Motor neuron (in vitro differentiated cells): ENCODE measurements around the gene ANKMY1. TPM values are rescaled to one million over a fixed set of nuclear protein-coding genes. Genes with fewer than 3 reads are reported as not detected.

ENCODE experiments used
- ATAC-seq, 8 experiments: fragments of 200-7000 bp; cut with Tn5 transposase; replicated peaks in 6 of 8; 2 replicates each; pipeline ENCODE4 v1.8.0; 2021; ENCODE audit warnings: mild to moderate bottlenecking in 8 of 8, moderate library complexity in 8 of 8
- H3K27ac ChIP-seq, 2 donors: fragments of 250-450 bp; sonication (Bioruptor Pico); 2 replicates each; pipeline ENCODE4 v1.9.0; 2021; ENCODE audit warnings: antibody characterized with exemption in 2 of 2, mild to moderate bottlenecking in 2 of 2, moderate library complexity in 1 of 2
- H3K4me1 ChIP-seq, 2 donors: fragments of 250-450 bp; sonication (Bioruptor Pico); replicated peaks in 1 of 2; 2 replicates each; pipeline ENCODE4 v1.6.1; 2021; ENCODE audit warnings: antibody characterized with exemption in 2 of 2, mild to moderate bottlenecking in 2 of 2, moderate library complexity in 1 of 2
- H3K4me3 ChIP-seq, 5 donors: fragments of 250-450 bp; sonication (Bioruptor Pico); 2 replicates each; pipeline ENCODE4 v1.9.0; 2021; ENCODE audit warnings: antibody characterized with exemption in 5 of 5, mild to moderate bottlenecking in 5 of 5, moderate library complexity in 4 of 5
- WGBS, 10 experiments: fragments of 450-650 bp; shearing (Covaris generic); methylation state at CpG; one replicate each; pipeline ENCODE4 v1.0.0; 2022; 5-methylcytosine and 5-hydroxymethylcytosine counted together
- in situ Hi-C, 9 experiments: fragments of 400-800 bp; cut with MboI; loops; one replicate each; pipeline ENCODE4 v1.15.0; 2021; ENCODE audit warnings: low sequenced_read_pairs in 9 of 9, low pct_unique_long_range_greater_than_20kb in 2 of 9; ENCODE audit not compliant: unreplicated experiment in 9 of 9
- total RNA-seq, 8 experiments: library from RNA; unstranded; fragments of 300-600 nt; gene quantifications; 2 replicates each; pipeline versions ENCODE4 v1.2.3 to v1.2.4, GENCODE V29; 2022

ANKMY1 gene
- total RNA-seq, 8 experiments from 2014 or later: 4.9 to 27.3 (median 9.5) TPM

DNA sequence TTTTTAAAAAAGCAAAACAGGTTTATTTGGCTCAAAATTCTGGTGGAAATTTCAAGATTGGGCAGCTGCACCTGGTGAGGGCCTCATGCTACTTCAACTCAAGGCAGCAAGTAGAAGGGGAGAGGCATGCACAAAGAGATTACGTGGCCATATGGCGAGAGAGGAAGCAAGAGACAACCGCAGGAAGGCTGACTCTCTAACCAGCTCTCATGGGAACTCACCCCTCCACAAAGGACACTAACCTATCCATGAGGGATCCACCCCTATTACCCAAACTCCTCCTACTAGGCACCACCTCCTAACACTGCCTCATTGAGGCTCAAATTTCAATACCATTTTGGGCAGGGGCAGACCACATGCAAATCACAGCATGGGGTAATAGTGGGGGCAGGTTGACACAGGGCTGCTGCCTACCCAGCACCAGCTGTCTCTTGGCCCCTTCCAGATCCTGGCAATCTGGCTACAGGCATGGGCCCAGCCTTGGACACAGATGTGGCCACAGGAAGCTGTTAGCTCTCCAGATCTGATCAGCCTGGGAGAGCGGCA is 26.8 kb upstream of the ANKMY1 start:
- peak in 3 of 8 experiments; percentile 1 to 38 (median 7) for ATAC-seq
- no peak overlapping the region for H3K27ac ChIP-seq
- 65 to 90% (median 83%) methylated on average over 2 to 3 of the region's 4 CpGs; no CpG with 5 or more reads in 5 of the 10 experiments for WGBS, 10 experiments
- in situ Hi-C loops: no loop called here
- peaks cover 17 to 18% of the 10 kb centered on the region in 2 donors for H3K4me1 ChIP-seq
- H3K4me3 ChIP-seq: peak overlapping the region in 3 of 5 donors; percentile 96 to 99 (median 96)

GRCh38 chr2:240583774-240584173 is 26.0 kb upstream of the ANKMY1 start:
- ATAC-seq: no peak
- peaks cover 17 to 18% of the 10 kb centered on the region in 2 donors for H3K4me1 ChIP-seq
- WGBS, 10 experiments: 94 to 100% (median 100%) methylated on average over 1 to 3 of the region's 4 CpGs; no CpG with 5 or more reads in 3 of the 10 experiments
- no peak overlapping the region for H3K27ac ChIP-seq
- H3K4me3 ChIP-seq: no peak overlapping the region
- in situ Hi-C loops: no loop called here

GRCh38 chr2:240582781-240583180 is 25.0 kb upstream of the ANKMY1 start:
- H3K27ac ChIP-seq: no peak overlapping the region
- peaks cover 10 to 11% of the 10 kb centered on the region in 2 donors for H3K4me1 ChIP-seq
- 71 to 100% (median 80%) methylated on average over 1 to 2 of the region's 3 CpGs; no CpG with 5 or more reads in 5 of the 10 experiments for WGBS, 10 experiments
- no peak for ATAC-seq
- in situ Hi-C loops: no loop called here
- no peak overlapping the region for H3K4me3 ChIP-seq

DNA sequence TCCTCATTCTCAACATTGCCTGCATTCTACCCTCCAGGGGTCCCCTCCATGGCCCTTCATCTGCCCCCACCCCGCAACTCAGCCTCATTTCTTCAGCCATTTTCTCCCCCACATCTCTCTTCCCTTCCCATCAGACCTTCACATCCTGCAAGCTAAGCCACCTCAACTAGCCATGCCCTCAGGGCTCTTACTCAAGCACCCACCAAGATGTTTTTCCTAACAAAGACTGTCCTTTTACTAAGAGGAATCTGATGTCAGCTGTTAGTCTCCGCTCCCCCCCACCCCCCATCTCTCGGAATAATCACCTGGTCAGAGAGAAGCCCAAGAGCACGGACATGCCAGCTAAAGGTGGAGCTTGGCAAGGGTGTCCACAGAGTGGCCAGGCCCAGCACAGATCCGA is 24.0 kb upstream of the ANKMY1 start:
- no peak overlapping the region for H3K27ac ChIP-seq
- WGBS, 10 experiments: 60 to 100% (median 83%) methylated on average over 1 to 3 of the region's 5 CpGs; no CpG with 5 or more reads in 6 of the 10 experiments
- in situ Hi-C loops: no loop called here
- H3K4me1 ChIP-seq: peaks cover 7 to 10% of the 10 kb centered on the region in 2 donors
- H3K4me3 ChIP-seq: no peak overlapping the region
- ATAC-seq: no peak

- no peak overlapping the region for H3K27ac ChIP-seq
- H3K4me3 ChIP-seq: no peak overlapping the region
- 0 to 80% (median 69%) methylated on average over 2 to 19 of the region's 27 CpGs; no CpG with 5 or more reads in 2 of the 10 experiments for WGBS, 10 experiments
- peaks cover 2 to 6% of the 10 kb centered on the region in 2 donors for H3K4me1 ChIP-seq
- in situ Hi-C loops: no loop called here
- ATAC-seq: peak in 7 of 8 experiments; percentile 13 to 86 (median 41)
These were observed 22.2 kb upstream of the ANKMY1 start for GRCh38 chr2:240579771-240580614.

DNA sequence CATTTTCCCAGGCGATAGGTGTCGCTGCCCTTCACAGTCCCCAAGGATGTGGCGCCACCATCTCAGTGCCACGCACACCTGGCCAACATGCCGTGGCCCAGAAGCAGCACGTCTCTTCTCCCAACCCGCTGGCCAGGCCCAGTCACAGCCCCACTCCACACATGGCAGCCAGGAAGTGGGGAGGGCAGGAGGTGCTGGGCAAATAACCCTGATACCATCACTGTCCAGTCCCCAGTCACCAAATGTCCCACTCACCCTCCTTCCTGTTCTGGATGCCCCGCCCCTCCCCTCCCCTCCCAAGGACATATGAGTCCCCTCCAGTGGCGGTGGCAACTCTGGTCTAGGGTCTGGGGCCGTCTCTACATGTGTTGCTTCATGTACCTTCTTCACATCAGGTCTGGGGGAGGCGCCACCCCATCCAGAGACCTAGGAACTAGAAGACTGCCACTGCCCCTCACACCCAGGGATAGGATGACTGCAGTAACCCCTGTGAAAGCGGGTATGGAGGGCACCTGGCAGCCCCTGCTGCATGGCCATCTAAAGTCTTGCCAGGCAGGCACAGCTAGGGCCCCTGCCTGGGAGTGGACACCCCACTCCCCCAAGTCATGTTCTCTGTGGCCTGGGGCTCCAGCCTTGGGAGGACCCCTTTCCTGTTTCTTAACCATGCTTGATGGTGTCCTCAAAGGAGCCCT is 21.4 kb upstream of the ANKMY1 start:
- no peak overlapping the region for H3K4me3 ChIP-seq
- no peak for ATAC-seq
- H3K27ac ChIP-seq: no peak overlapping the region
- no peaks in the 10 kb centered on the region for H3K4me1 ChIP-seq
- in situ Hi-C loops: no loop called here
- WGBS, 10 experiments: 81 to 95% methylated on average over 4 to 5 of the region's 12 CpGs; no CpG with 5 or more reads in 8 of the 10 experiments

DNA sequence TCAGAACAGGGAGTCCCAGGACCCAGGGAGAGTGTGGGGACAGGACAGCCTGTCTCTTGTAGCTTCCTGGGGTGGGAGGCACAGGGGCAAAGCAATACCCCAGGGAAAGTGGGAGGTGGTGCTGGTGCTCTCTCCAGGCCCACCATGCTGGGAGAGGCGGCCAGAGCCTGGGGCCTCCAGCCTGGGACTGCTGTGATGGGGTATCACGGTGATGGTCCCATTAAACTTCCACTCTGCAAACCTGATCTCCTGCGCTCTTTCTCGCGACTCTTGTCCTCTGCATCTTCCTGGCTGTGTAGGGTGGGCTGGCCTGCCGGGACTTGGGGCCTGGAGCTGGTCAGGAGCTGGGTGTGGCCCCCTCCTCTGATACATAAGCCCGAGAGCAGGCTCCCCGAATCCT is 20.7 kb upstream of the ANKMY1 start:
- Histone ChIP-seq H3K27ac (no peak overlapping the region), H3K4me1 (no peaks in the 10 kb centered on the region), H3K4me3 (no peak overlapping the region)
- ATAC-seq: peak in 2 of 8 experiments; percentile 1 to 2
- no CpG with 5 or more reads among the region's 8 CpGs for WGBS, 10 experiments
- in situ Hi-C loops: no loop called here

DNA sequence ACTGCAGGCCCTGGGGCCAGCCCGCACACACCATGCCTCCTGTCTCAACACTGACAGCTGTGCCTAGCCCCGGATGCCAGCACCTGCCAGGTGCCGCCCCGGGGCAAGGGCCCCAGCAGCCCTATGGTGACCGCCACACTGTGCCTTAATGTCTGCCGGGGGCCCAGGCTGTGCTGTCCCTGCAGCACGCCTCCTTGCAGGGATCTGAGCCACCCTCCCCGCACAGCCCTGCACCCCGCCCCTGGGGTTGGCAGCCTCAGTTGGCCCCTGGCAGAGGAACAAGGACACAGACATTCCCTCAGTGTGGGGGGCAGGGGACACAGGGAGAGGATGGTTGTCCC is 20.3 kb upstream of the ANKMY1 start:
- H3K27ac ChIP-seq: no peak overlapping the region
- ATAC-seq: peak in 4 of 8 experiments; percentile 1 to 9 (median 6)
- WGBS, 10 experiments: no CpG with 5 or more reads among the region's 9 CpGs
- H3K4me1 ChIP-seq: no peaks in the 10 kb centered on the region
- in situ Hi-C loops: no loop called here
- H3K4me3 ChIP-seq: no peak overlapping the region

DNA sequence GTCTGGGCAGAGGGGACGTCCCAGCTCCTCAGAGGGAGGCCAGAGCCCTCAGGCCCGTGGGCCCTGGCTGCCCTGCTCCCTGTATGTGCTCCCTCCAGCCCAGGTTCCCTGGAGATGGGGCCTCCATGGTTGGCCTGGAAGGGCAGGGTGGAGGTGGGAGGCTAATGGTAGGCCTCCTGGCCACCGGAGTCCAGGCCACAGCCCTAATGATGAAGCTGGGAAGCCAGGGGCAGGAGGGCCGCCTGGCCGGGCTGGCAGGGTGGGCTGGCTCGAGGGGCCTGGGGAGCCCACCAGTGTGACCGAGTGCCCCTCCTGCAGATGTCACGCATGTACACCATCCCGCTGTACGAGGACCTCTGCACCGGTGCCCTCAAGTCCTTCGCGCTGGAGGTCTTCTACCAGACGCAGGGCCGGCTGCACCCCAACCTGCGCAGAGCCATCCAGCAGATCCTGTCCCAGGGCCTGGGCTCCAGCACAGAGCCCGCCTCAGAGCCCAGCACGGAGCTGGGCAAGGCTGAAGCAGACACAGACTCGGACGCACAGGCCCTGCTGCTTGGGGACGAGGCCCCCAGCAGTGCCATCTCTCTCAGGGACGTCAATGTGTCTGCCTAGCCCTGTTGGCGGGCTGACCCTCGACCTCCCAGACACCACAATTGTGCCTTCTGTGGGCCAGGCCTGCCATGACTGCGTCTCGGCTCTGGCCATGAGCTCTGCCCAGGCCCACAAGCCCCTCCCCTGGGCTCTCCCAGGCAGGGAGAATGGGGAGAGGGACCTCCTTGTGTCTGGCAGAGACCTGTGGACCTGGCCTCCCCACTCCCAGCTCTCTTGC is 19.7 kb upstream of the ANKMY1 start:
- H3K4me3 ChIP-seq: no peak overlapping the region
- H3K27ac ChIP-seq: no peak overlapping the region
- no peaks in the 10 kb centered on the region for H3K4me1 ChIP-seq
- in situ Hi-C loops: no loop called here
- peak in 4 of 8 experiments; percentile 3 to 5 (median 4) for ATAC-seq
- WGBS, 10 experiments: 60 to 100% (median 90%) methylated on average over 1 to 5 of the region's 26 CpGs; no CpG with 5 or more reads in 5 of the 10 experiments

DNA sequence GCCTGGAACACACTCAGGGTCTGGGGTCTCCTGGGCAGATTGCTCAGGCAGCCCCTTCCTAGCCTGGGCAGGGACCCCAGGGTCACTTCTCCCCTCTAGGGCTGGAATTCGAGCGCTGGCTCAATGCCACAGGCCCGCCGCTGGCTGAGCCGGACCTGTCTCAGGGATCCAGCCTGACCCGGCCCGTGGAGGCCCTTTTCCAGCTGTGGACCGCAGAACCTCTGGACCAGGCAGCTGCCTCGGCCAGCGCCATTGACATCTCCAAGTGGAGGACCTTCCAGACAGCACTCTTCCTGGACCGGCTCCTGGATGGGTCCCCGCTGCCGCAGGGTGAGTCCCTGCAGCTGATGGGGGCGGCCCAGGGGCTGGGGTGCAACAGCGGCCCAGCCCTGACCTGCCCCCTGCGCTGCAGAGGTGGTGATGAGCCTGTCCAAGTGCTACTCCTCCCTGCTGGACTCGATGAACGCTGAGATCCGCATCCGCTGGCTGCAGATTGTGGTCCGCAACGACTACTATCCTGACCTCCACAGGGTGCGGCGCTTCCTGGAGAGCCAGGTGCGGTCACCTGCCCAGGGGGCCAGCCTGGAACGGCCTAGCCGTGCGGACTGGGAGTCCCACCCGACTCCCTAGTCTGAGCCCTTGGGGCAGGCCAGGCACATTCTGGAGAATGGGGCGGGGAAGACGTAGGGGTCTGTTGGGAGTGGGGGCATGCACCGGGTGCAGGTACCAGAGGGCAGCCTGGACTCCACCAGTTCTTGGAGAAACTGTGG is 18.8 kb upstream of the ANKMY1 start:
- H3K4me3 ChIP-seq: no peak overlapping the region
- in situ Hi-C loops: no loop called here
- 80 to 100% (median 93%) methylated on average over 1 to 9 of the region's 32 CpGs; no CpG with 5 or more reads in 7 of the 10 experiments for WGBS, 10 experiments
- peak in 1 of 8 experiments; percentile 2 for ATAC-seq
- no peaks in the 10 kb centered on the region for H3K4me1 ChIP-seq
- no peak overlapping the region for H3K27ac ChIP-seq

DNA sequence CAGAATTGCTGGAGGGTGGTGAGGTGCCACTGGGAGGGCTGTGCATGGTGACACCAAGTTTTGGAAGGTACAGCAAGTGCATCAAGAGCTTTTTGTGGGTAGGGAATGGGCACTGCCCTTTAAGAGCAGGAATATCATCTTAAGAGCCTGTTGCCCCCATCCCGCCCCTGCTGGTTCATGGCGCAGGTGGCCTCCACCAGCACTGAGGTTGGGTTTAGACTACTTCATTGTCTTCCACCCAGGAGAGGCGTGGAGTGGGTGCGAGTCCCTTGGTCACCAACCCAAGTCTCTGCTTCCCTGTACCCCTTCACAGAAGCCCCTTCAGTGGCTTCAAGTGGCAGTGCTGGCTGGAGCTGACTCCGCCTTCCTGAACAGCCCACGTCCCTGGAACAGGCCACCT is 18.2 kb upstream of the ANKMY1 start:
- ATAC-seq: no peak
- WGBS, 10 experiments: 30 to 100% (median 80%) methylated on average over 1 to 4 of the region's 6 CpGs; no CpG with 5 or more reads in 5 of the 10 experiments

More for the DNA sequence above, 18.2 kb upstream of the ANKMY1 start:
- H3K4me3 ChIP-seq: no peak overlapping the region
- H3K27ac ChIP-seq: no peak overlapping the region
- H3K4me1 ChIP-seq: no peaks in the 10 kb centered on the region
- in situ Hi-C loops: no loop called here
